Islet precursor cell (in vitro differentiated cells): Measurements from ENCODE around the gene ANO10.
"Not testable (repeated sequence)": the region's sequence is repeated elsewhere in the genome, so short reads cannot be mapped to it uniquely, and the experiment has no call there.

Experiments
- DNase-seq: peaks from one replicate; pipeline ENCODE4 v3.0.0-alpha.2; 2018

ANO10 gene

DNA sequence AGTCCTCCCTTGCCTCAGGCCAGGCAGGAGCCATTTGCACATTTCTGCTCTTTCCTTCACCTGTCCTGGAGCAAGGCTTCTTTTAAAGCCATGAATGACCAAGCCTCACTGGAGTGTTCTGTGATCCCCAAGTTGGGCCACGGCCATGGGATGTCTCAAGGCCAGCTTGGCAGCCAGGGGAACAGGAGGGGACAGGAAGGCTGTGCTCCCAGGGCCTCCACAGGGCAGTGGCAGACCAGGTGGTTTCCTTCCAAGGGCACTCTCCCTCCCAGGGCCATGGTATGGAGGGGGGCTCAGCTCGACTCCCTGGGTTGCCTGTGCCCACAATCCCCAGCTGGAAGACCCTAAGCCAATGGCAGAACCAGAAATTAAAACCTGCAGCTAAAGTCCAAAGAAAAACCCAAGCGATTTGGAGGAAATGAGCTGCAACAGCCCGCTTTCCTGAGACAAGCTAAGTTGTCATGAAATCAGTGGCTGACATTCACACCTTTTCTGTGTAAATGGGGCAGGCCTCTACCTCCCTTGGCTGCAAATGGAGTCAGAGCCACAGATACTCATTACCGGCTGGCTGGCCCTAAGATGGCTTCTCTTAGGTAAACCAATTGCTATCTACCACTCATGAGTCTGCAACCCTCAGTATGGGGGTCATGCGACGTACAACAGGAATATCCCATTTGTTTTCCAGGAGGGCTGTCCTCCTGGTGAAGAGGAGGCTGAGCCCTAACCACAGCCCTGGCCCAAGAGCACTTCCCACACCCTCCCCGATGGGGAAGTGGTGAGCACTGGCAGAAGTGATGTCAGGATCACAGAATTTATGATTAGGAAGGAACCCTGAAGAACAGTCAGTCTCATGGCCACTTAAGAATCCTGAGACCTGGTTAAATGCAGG lies 252.2 kb downstream of the ANO10 start:
- no peak for DNase-seq

DNA sequence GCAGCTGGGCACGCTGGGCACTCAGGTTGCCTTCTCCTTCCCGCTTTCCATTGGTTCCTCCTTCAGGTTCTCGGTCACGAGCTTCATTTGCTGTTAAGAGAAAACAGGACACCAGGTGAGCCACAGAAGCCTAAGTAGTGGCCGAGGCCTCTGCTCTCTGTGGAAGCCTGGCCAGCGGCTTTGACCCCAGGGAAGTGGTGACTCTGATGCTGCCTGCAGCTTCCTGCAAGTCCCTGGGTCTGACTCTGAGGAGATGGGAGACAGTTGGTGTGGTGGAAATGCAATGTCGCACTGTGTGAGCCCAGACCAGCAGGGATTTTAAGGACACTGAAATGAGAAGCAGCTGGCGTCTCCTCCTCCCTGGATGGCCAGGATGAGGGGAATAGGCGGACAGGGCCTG lies 254.9 kb downstream of the ANO10 start:
- DNase-seq, result no peak

DNA sequence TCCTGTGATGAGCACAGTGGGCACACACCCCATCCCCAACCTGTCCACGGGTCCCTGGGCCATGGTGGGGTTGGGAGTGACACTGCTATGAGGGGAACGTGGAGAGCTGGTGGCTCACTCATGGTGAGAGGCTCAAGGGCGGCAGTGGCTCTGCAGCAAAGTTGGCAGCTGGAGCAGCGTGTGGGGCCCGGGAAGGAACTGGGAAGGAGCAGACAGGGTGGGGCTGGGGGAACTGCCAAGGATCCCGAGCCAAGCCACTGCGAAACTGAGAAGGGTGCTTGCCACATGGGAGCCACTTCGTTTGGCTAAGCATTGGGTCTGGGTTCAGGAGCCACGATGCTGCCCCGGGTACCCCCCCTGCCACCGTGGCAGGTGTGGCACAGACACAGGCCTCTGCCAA lies 255.3 kb downstream of the ANO10 start:
- DNase-seq, result no peak

DNA sequence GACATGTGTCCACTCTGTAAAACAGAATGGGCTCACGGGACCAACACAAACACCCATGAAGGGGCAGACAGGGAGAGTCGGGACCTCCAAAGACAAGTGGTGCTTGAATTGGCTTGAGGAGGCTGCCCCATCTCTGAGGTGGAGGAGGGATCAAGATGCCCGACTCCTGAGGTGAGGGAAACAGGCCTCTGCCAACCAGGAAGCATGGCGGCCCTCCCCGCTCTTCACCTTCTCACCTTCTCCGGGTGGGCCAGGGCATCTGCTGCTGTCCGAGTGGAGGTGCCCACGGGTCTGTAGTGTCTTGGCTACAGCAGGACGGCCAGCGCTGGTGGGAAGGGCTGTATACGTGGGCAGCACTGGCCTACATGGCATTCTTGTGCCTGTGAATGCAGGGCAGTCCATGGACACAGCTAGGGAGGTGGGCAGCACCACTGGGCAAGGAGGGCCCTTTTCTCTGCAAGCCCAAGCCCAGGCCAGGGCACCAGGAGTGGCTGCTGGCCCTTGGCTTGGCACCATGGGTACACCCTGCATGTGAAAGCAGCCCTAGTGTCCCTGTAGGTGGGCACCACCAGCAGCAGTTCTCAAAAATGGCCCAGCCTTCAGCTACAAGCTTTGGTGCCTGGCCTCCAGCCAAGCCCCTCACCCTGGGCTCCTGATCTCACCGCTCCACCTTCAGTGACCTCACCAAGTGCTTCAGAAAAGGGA lies 256.1 kb downstream of the ANO10 start:
- no peak for DNase-seq

DNA sequence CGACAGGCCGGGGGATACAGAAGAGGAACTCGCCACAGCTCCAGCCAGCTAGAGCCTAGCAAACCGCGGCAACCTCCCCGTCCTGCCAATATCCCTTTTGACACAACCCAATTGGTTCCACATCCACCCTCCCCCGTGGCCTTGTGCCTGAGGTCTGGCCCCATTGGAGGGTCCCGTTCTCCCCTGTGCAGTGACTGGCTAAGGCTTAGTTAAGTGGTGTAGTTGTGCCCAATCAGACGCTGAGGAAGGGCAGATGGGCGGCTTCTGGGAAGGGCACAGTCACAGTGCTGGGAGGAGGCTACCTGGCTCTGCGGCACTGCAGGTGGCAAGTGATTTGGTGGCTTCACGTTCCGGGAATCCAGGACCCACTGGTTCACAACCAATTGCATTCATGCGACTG lies 256.9 kb downstream of the ANO10 start:
- DNase-seq, result no peak

DNA sequence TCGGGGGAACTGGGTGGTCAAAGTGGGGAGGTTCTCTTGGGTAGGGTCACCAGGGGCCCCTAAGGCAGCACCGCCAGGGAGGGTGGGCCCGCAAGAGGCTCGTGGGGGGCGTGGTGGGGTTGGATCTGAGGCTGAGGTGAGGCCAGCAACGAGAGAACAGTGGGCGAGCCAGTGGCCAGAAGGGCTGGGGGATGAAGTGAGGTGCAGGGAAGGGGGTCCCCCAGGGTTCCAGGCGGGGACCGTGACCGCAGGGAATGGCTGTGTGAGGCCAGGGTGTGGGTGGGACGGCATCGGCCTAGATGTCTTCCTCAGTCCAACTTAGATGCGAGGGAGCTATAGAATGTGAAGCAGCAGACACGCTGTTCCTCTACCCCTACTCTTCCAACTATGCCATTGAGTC lies 257.3 kb downstream of the ANO10 start:
- DNase-seq, result no peak

DNA sequence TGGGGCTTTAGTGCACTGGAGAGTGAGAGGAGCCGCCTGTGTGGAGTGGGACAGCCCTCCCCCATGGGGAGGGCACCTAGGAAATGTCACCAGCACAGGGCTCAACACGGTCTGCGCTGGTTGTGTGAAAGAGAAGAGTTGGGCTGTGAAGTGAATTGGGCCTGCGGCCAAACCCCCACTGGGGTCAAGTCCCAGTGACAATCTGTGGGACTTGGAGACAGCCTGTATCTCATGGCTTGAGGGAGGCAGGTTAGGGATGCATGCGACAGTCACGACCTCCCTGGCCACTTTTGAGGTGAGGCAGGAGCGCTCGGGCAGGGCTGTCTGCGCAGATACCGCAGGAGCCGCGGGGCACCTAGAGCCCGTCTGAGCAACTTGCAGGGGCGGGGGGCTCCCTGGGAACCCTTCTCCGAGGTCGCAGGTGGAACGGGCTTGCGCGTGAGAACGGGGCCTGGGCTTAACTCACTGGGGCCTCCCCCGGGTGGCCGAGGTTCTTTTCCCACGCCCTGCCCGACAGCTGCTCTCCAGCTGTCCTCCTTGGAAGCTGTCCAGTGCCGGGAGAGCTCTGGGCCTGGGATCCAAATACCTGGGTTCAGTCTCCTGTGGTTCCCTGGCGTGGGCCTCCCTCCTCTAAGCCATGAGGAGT lies 258.1 kb downstream of the ANO10 start:
- no peak for DNase-seq

DNA sequence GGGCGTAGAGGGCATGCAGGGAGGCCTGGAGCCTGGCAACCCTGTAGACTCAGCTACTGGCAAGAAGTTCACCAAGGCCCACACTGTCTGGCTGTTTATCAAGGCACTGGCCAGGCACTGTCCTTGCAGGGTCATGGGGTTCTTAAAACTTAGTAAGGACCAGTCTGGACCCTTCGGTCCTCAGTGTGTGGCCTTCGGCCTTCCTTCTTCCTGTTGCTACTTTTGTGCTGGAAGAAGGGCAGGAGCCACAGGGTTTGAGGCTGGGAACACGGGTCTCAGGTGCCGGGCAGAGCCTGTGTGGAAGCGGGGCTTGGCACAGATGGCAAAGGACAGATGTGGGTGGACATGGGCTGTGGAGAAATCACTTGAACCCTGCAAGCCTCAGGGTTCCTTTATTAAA lies 258.9 kb downstream of the ANO10 start:
- no peak for DNase-seq

DNA sequence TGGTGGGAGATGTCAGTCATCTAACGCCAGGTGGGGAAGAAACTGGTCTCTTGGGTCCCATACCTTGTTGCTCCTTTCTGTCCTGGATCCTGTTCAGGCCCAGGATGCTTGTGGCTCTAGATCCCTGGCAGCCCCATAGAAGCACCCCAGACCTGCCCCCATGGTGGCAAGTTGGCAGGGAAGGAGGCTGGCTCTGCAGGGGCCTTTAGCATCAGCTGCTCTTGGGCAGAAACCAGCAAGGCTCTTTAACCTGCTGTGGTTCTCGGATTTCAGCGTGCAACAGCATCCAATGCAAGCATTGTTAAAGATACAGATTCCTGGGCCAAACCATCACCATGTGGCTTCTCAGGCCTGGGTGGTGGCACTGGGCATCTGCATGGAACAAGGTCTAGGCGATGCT lies 259.6 kb downstream of the ANO10 start:
- no peak for DNase-seq

DNA sequence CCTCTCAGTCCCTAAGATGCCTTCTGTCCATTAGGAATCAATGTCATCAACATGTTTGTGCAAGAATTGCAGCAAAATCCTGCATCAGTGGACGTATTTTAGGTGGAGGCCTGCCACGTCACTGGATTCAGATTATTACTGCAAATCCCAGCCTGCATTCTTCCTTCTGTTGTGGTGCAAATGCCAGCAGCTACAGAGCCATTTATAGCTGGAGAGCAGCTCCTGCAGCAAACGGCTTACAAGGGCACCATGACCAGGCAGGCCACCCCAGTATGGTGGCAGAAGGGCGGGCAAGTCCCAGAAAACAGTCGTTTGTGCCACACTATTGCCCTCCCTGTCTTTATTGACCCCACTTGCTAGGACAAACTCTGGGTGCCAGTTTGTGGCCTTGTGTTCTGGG lies 260.7 kb downstream of the ANO10 start:
- no peak for DNase-seq

DNA sequence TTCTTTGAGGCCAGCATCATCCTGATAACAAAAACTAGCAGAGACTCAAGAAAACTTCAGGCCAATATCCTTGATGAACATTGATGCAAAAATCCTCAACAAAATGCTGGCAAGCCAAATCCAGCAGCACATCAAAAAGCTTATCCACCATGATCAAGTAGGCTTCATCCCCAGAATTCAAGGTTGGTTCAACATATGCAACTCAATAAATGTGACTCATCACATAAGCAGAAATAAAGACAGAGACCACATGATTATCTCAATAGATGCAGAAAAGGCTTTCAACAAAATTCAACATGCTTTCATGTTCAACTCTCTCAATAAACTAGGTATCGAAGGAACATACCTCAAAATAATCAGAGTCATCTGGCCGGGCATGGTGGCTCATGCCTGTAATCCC lies 265.8 kb downstream of the ANO10 start:
- DNase-seq, result not testable (repeated sequence)

DNA sequence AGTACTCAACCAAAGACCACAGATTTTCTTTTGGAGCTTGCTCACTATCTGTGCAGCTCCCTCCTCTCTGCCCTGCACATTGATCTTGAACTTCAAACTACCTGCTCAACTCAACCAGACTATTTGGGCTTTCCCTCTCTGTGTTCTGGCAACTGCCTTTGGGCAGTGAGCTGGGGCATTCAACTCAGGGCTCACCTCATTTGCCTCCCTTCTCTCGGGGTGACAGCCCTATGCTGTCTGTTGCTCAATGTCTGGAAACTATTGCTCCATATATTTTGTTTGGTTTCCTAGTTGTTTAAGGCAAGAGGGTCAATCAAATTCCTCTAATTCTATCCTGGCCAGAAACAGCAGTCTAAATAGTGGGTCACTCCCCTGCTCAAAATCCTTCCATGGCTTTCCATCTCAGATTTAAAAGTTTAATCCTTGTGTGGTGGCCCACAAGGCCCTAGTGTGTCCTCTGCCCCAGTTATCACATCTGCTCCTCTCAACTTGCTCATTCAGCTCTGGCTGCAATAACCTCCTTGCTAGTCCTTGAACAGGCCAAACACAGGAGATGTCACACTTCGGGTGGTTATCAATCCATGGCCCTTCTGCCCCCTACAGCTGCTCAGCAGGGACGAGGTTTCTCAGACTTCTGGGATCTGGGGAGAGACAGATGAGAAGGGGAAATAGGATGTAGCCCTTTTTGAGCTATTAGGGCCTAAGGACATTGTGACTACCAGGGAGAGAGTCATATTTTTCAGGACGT lies 267.7 kb downstream of the ANO10 start:
- no peak for DNase-seq

DNA sequence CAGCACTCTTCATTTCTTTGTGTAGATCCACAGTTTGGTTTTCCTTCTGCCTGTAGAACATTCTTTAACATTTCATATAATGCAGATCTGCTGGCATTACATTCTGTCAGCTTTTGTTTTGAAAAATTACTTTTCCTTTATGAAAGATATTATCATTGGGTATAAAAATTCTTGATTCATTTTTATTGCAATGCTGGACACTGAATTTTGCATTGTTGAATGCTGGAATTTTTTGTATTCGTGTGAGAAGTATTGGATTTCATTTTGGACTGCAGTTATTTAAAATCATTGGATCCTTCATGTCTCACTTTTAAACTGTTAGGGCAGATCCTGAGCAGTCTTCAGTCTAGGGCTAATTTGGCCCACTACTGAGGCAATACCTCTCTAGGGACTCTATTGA lies 268.4 kb downstream of the ANO10 start:
- DNase-seq, result no peak

DNA sequence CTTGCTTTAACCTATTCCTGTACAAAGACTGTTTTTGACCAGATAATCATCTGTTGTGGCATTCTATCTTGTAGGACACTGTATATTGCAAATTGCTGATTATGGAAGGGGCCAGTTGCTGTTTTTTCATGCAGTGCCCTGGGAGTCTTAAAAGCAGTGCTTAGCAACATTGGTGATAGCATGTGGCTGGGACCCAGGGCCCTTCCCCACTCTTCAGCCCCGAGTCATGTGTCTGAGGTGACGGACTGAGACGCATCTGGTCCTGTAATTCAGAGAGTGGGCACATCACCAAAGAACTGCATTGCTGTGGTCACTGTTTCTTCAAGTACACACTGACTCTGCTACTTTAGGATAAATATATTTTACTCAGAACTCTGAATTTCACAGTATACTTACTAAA lies 272.1 kb downstream of the ANO10 start:
- no peak for DNase-seq

DNA sequence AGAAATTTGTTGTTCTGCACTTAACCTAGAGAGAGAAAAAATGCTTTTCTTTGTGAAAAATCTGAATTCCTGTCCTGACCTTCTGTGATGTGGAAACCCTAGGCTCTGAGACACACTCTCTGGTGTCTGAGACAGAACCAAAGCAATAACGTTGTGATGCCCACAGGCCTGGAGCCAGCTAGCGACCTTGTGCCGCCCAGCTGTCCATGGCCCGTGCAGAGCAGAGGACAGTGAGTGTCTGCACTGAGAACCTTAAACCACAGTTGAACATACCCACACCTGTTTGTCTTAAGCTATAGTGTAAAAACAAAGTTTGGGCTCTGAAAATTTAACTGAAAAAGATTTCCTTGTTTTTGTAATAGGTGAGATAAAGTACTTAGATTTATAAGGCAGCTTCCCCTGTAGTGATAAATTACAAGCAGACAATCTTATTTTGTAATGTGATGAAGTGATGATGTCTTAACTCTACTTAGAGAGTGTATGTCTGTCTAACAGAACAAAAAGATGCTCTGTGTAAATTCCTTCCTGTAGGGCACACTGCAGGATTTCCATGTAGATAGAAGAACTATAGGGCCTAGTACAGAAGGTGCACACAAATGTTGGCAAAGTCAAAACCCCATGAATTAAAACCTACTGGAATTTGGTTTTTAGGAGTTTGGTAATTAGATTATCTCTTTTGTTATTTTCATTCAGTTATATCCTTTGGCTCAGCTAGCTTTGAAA lies 272.8 kb downstream of the ANO10 start:
- DNase-seq, result no peak

DNA sequence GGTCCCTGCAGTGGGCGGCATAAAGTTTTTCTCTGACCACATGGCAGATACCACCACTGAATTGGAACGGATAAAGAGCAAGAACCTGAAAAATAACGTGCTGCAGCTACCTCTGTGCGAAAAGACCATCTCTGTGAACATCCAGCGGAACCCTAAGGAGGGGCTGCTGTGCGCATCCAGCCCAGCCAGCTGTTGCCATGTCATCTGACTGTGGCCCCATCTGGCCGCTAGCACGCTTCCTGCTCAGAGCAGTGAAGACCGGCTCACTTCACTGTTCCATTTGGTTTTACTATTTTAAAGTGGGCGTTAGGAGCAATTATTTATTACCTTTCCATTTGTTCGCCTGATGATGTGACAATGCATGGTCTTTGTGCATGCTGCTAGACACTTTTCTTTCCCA lies 273.5 kb downstream of the ANO10 start:
- DNase-seq, result no peak

DNA sequence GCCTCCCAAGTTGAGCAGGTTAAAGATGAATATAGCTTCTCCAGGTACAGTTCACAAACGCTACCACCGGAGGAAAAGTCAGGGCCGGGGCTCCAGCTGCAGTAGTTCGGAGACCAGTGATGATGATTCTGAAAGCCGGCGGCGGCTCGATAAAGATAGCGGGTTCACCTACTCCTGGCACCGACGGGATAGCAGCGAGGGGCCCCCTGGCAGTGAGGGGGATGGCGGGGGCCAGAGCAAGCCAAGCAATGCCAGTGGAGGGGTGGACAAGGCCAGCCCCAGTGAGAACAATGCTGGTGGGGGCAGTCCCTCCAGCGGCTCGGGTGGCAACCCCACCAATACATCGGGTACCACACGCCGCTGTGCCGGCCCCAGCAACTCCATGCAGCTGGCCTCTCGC lies 274.0 kb downstream of the ANO10 start:
- DNase-seq, result no peak

DNA sequence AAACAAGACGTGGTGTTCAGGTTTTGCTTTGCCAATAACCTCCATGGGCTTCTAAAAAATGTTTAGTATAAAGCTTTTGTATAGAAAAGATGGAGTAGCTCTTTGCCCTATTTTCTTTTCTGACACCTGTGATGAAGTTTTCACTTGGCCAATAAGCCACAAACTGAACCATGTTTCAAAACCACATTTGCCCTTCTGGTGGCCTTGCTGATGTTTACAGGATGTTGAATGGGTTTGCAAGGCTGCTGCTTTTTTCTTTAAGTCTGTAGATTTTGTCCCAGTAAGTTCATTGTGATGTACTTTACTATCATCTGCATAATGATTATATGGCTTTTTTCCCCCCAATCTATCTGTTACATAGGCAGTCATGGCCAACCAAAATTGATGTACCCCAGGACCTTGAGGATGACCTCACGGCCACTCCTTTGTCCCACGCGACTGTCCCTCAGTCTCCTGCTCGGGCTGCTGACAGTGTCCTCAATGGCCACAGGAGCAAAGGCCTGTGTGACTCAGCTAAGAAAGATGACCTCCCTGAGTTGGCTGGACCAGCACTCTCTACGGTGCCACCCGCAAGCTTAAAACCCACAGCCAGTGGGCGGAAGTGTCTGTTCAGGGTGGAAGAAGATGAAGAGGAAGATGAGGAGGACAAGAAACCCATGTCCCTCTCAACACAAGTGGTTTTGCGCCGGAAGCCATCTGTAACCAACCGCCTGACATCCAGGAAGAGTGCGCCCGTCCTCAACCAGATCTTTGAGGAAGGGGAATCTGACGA lies 274.6 kb downstream of the ANO10 start:
- DNase-seq, result no peak

DNA sequence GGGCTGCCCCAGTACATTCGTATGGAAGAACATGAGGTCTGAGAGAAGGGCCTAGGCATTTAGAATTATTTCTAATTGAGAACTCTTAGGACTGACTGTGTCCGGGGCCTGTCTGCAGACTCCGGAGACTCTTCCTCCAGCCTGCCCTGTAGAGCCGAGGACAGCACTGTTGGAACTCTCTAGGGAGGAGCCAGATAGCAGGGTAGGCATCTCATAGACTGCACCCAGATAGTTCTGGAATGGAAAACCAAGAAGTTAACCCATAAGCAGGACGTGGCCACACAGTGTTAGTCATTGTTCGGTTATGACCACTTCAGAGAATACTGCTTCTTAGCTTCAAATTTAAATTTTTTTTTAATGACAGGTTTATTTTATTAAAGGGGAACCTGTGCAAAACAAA lies 275.9 kb downstream of the ANO10 start:
- no peak for DNase-seq

DNA sequence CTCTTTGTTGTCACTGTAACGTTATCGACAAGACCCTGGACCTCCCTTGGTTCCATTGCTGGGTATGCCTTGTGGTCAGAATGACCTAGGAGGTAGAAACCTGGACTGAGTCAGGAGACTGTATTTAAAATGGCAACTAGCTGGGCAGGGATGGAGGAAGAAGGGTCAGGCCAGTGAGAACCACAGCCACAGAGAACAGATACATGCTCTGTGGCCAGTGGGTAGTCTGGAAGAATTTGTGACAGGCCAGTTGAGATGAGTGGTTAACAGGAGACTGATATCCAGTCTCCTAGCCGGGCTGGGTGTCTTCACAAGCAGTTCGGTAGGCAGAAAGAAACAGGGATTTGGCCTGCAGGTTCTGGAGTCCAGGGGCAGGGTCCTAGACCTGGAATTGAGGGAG lies 276.6 kb downstream of the ANO10 start:
- no peak for DNase-seq

DNA sequence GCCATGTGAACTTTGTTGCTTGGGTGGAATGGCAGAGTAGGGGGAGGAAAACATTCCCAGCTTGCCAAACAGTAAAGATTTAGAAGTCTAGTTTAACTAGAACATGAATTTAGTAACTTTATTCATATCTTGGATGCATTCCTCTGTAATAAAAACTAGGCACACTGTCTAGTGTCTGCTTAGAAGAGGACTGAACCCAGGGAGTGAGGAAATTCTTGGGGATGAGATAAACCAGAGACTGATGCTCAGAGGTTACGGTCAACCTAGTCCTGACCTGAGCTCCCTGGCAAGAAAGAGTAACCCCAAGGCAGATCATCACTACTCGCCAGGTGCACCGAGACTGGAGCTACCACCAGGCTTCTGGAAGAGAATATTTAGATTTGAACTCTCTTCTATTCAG lies 277.3 kb downstream of the ANO10 start:
- no peak for DNase-seq

DNA sequence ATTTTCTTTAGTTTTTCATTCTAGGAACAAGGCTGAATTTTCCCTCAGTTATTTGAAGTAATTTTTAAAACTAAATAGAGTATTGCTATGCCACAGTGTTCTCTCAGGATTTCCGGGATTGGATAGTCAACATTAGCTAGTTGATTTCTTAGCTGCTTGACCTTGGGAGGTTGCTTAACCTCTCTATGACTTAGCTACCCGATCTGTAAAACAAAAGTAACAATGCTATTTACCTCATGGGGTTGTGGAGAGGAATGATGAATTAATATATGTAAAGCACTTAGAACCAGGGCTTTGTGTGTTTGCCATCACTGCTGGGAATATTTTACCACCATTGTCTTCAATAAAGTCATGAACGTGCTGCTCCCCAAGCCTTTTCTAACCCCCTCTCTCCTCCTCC lies 278.0 kb downstream of the ANO10 start:
- DNase-seq, result no peak
